ENCODE data around the gene FUBP3. TPM values are rescaled to one million over a fixed set of nuclear protein-coding genes. Genes with fewer than 3 reads are reported as not detected.
A peak's percentile ranks its signal among the peaks of the same experiment; 100 is the strongest.

Gene FUBP3
- total RNA-seq, 4 donors from 2014 or later, result 10.4 to 75.1 (median 13.0) TPM

GRCh38 chr9:130665029-130665430 lies 85.7 kb downstream of the FUBP3 start:
- DNase-seq, result no peak
- Histone ChIP-seq H3K27me3 (peaks cover 58 to 79% (median 73%) of the 10 kb centered on the region in 3 donors), H3K9me3 (no peaks in the 10 kb centered on the region), H3K4me1 (peaks cover 13 to 28% of the 10 kb centered on the region in 2 donors), H3K27ac (no peak overlapping the region), H3K4me3 (peak overlapping the region in 1 of 4 donors; percentile 25), H3K36me3 (no peaks in the 10 kb centered on the region)
- ATAC-seq, result no peak
- TF ChIP-seq CTCF (IDR thresholded peaks at IDR 0.05 in 4 of 5, conservative IDR thresholded peaks at IDR 0.05 in 1 of 5) (no peak), POLR2A (IDR thresholded peaks at IDR 0.05) (no peak)
- intact Hi-C loops (cut with DNase I; ENCODE audit: low total_unique reads), result no loop called here
- in situ Hi-C loops (cut with MboI; ENCODE audit: low sequenced_read_pairs in 4 of 4), result no loop called here

GRCh38 chr9:130665431-130666392 lies 86.3 kb downstream of the FUBP3 start:
- intact Hi-C loops (cut with DNase I; ENCODE audit: low total_unique reads), result no loop called here
- Histone ChIP-seq H3K36me3 (no peaks in the 10 kb centered on the region), H3K27me3 (peaks cover 53 to 72% (median 66%) of the 10 kb centered on the region in 3 donors), H3K4me1 (peaks cover 9 to 28% of the 10 kb centered on the region in 2 donors), H3K4me3 (peak overlapping the region in 2 of 4 donors; percentile 11 to 25), H3K27ac (no peak overlapping the region), H3K9me3 (no peaks in the 10 kb centered on the region)
- no peak for TF ChIP-seq POLR2A (IDR thresholded peaks at IDR 0.05)
- no peak for TF ChIP-seq CTCF (IDR thresholded peaks at IDR 0.05 in 4 of 5, conservative IDR thresholded peaks at IDR 0.05 in 1 of 5)
- DNase-seq (no peak), ATAC-seq (no peak)
- in situ Hi-C loops (cut with MboI; ENCODE audit: low sequenced_read_pairs in 4 of 4), result no loop called here

- Histone ChIP-seq H3K9me3 (no peaks in the 10 kb centered on the region), H3K27ac (no peak overlapping the region), H3K4me1 (peaks cover 2 to 20% of the 10 kb centered on the region in 2 donors), H3K4me3 (no peak overlapping the region), H3K27me3 (peaks cover 45 to 64% (median 58%) of the 10 kb centered on the region in 3 donors), H3K36me3 (no peaks in the 10 kb centered on the region)
- no peak for TF ChIP-seq POLR2A (IDR thresholded peaks at IDR 0.05)
- TF ChIP-seq CTCF (IDR thresholded peaks at IDR 0.05 in 4 of 5, conservative IDR thresholded peaks at IDR 0.05 in 1 of 5), result no peak
- ATAC-seq, result no peak
- in situ Hi-C loops (cut with MboI; ENCODE audit: low sequenced_read_pairs in 4 of 4) (no loop called here), intact Hi-C loops (cut with DNase I; ENCODE audit: low total_unique reads) (no loop called here)
- no peak for DNase-seq
These were observed 87.2 kb downstream of the FUBP3 start for GRCh38 chr9:130666393-130667119.

- DNase-seq (no peak), ATAC-seq (no peak)
- intact Hi-C loops (cut with DNase I; ENCODE audit: low total_unique reads) (no loop called here), in situ Hi-C loops (cut with MboI; ENCODE audit: low sequenced_read_pairs in 4 of 4) (no loop called here)
- peaks cover 39 to 59% (median 53%) of the 10 kb centered on the region in 3 donors for H3K27me3 ChIP-seq
- H3K9me3 ChIP-seq, result no peaks in the 10 kb centered on the region
- H3K4me1 ChIP-seq, result peaks cover 0 to 14% of the 10 kb centered on the region in 2 donors
- no peaks in the 10 kb centered on the region for H3K36me3 ChIP-seq
- no peak overlapping the region for H3K27ac ChIP-seq
- TF ChIP-seq POLR2A (IDR thresholded peaks at IDR 0.05) (no peak), CTCF (IDR thresholded peaks at IDR 0.05 in 4 of 5, conservative IDR thresholded peaks at IDR 0.05 in 1 of 5) (no peak)
- H3K4me3 ChIP-seq, result no peak overlapping the region
These were observed 87.7 kb downstream of the FUBP3 start for GRCh38 chr9:130667120-130667435.

Data from gastrocnemius medialis (tissue), 4 donors.